Measurements from ENCODE around the gene MORN5. TPM values are rescaled to one million over a fixed set of nuclear protein-coding genes. Genes with fewer than 3 reads are reported as not detected.

MORN5 gene
- total RNA-seq, 1 donor: 0.36 TPM

DNA sequence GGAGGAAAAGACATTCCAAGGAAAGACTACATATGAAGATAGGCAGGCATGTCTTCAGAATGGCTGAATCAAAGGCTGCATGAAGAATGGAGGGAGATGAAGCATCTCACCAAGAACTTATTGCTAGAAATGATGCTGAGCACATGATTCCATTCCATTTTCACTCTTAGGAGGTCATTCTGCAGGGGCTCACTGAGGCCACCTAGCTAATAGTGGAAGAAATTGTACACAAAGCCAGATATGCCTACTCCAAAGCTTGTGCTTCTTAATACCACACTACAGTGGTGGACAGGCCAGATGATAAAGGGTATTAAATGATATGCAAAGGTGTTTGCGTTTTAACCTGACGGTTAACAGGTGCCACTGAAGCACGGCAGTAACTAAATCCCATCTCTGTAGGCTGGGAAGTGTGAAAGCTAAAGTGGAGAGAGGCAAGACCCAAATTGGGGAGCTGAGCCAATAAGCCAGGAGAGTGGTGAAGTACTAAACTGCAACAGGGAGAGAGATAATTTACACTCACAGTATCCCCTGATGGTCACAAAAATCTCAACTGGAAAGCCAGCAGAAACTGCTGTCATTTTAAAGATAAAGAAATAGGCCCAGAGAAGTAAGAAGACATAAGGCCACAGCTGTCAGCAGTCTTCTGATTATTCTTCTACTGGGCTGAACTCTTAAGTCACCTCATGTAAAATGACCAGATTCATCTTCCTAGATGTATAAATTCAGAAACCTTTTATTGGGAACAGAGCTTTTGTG, 14.7 kb upstream of the MORN5 start:
- Histone ChIP-seq H3K36me3 (ENCODE audit: insufficient read depth, low read length) (peaks cover 37% of the 10 kb centered on the region), H3K27me3 (ENCODE audit: insufficient read depth, low read length) (no peaks in the 10 kb centered on the region), H3K4me2 (ENCODE audit: insufficient read depth, low read length) (no peak overlapping the region), H3K79me2 (ENCODE audit: insufficient read depth, low read length) (peaks cover 6% of the 10 kb centered on the region), H3K9me3 (ENCODE audit: low read depth, low read length) (no peaks in the 10 kb centered on the region), H3K4me1 (ENCODE audit: insufficient read depth, low read length) (no peaks in the 10 kb centered on the region), H3K27ac (ENCODE audit: low read depth, low read length) (no peak overlapping the region), H2AFZ (ENCODE audit: low read length) (no peak overlapping the region), H4K20me1 (ENCODE audit: insufficient read depth, low read length) (peaks cover 10% of the 10 kb centered on the region), H3K4me3 (ENCODE audit: insufficient read depth, low read length) (no peak overlapping the region)
- TF ChIP-seq, protein P1, sequence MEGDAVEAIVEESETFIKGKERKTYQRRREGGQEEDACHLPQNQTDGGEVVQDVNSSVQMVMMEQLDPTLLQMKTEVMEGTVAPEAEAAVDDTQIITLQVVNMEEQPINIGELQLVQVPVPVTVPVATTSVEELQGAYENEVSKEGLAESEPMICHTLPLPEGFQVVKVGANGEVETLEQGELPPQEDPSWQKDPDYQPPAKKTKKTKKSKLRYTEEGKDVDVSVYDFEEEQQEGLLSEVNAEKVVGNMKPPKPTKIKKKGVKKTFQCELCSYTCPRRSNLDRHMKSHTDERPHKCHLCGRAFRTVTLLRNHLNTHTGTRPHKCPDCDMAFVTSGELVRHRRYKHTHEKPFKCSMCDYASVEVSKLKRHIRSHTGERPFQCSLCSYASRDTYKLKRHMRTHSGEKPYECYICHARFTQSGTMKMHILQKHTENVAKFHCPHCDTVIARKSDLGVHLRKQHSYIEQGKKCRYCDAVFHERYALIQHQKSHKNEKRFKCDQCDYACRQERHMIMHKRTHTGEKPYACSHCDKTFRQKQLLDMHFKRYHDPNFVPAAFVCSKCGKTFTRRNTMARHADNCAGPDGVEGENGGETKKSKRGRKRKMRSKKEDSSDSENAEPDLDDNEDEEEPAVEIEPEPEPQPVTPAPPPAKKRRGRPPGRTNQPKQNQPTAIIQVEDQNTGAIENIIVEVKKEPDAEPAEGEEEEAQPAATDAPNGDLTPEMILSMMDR (IDR thresholded peaks at IDR 0.05; ENCODE audit: extremely low read depth, low read depth, low read length): peak; percentile 43
- DNase-seq (ENCODE audit: insufficient read length, low spot score, missing footprints): no peak

DNA sequence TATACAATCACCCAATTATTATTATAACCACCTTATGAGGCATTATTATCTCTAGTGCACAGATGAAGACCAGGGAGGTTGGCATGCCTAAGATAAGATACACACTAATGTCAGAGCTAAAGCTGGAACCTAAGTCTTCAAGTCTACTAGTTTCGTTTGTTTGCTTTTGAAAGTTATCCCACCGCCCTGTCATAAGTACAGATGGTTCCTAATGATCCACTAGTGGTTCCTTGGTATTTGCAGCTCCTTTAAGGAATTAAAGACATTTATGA, 14.2 kb upstream of the MORN5 start:
- Histone ChIP-seq H3K4me3 (ENCODE audit: insufficient read depth, low read length) (no peak overlapping the region), H3K27me3 (ENCODE audit: insufficient read depth, low read length) (no peaks in the 10 kb centered on the region), H4K20me1 (ENCODE audit: insufficient read depth, low read length) (peaks cover 10% of the 10 kb centered on the region), H3K27ac (ENCODE audit: low read depth, low read length) (no peak overlapping the region), H3K36me3 (ENCODE audit: insufficient read depth, low read length) (peaks cover 37% of the 10 kb centered on the region), H3K4me2 (ENCODE audit: insufficient read depth, low read length) (no peak overlapping the region), H2AFZ (ENCODE audit: low read length) (no peak overlapping the region), H3K9me3 (ENCODE audit: low read depth, low read length) (no peaks in the 10 kb centered on the region), H3K4me1 (ENCODE audit: insufficient read depth, low read length) (no peaks in the 10 kb centered on the region), H3K79me2 (ENCODE audit: insufficient read depth, low read length) (peaks cover 6% of the 10 kb centered on the region)
- TF ChIP-seq, protein P1 (IDR thresholded peaks at IDR 0.05; ENCODE audit: extremely low read depth, low read depth, low read length): no peak
- no peak for DNase-seq (ENCODE audit: insufficient read length, low spot score, missing footprints)

DNA sequence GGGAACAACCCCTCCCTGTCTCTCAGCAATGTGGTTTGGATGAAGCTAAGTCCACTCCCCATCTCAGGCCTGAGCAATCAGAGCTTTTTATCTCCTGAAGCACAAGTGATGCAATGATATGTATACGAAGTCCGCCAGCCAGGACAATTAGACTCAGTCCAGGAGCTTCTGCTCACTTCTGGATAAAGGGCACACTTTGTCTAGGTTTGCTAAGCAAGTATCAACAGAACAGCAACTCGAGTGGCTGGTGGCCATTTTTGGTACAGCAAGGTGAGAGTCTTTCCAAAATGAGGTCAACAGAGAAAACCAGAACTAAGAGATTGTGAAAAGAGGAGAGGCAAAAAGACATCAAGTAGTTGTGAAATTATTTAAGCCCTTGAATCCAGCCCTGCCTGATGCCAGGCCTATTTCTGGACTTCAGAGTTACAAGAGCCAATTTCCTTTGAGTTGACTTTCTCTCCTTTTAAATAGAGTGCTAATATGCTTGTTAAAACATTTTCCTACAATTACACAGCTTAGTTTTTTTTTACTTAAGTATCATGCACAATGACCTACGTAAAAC, 8.4 kb upstream of the MORN5 start:
- H3K27ac ChIP-seq (ENCODE audit: low read depth, low read length): no peak overlapping the region
- TF ChIP-seq, protein P1 (IDR thresholded peaks at IDR 0.05; ENCODE audit: extremely low read depth, low read depth, low read length): no peak
- peaks cover 19% of the 10 kb centered on the region for H4K20me1 ChIP-seq (ENCODE audit: insufficient read depth, low read length)
- H3K9me3 ChIP-seq (ENCODE audit: low read depth, low read length): no peaks in the 10 kb centered on the region
- peaks cover 2% of the 10 kb centered on the region for H3K4me1 ChIP-seq (ENCODE audit: insufficient read depth, low read length)
- DNase-seq (ENCODE audit: insufficient read length, low spot score, missing footprints): no peak
- no peak overlapping the region for H3K4me3 ChIP-seq (ENCODE audit: insufficient read depth, low read length)
- H2AFZ ChIP-seq (ENCODE audit: low read length): no peak overlapping the region
- peaks cover 13% of the 10 kb centered on the region for H3K36me3 ChIP-seq (ENCODE audit: insufficient read depth, low read length)
- H3K27me3 ChIP-seq (ENCODE audit: insufficient read depth, low read length): no peaks in the 10 kb centered on the region
- no peak overlapping the region for H3K4me2 ChIP-seq (ENCODE audit: insufficient read depth, low read length)
- H3K79me2 ChIP-seq (ENCODE audit: insufficient read depth, low read length): peaks cover 48% of the 10 kb centered on the region

DNA sequence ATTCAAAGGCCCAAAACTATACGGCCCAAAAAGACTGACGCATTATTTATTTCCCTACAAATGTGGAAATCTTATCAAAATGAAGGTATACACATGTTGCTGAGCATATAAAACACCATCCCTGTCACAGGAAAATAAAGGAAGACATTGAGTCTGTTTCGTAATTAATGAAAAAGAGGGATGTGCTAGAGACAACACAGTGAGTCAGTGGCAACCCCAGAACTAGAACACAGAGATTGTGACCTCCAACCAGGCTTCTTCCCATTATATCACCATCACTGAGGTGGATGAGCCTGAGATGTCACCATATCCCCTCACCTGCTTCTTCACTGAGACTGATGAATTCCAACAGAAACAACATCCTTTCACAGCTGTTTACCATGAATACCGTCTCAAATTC, 3.9 kb upstream of the MORN5 start:
- peaks cover 72% of the 10 kb centered on the region for H3K79me2 ChIP-seq (ENCODE audit: insufficient read depth, low read length)
- no peaks in the 10 kb centered on the region for H3K9me3 ChIP-seq (ENCODE audit: low read depth, low read length)
- H3K4me3 ChIP-seq (ENCODE audit: insufficient read depth, low read length): no peak overlapping the region
- H3K36me3 ChIP-seq (ENCODE audit: insufficient read depth, low read length): peaks cover 3% of the 10 kb centered on the region
- H3K27me3 ChIP-seq (ENCODE audit: insufficient read depth, low read length): no peaks in the 10 kb centered on the region
- no peak overlapping the region for H3K27ac ChIP-seq (ENCODE audit: low read depth, low read length)
- peaks cover 10% of the 10 kb centered on the region for H3K4me1 ChIP-seq (ENCODE audit: insufficient read depth, low read length)
- H3K4me2 ChIP-seq (ENCODE audit: insufficient read depth, low read length): no peak overlapping the region
- no peak overlapping the region for H2AFZ ChIP-seq (ENCODE audit: low read length)
- peaks cover 31% of the 10 kb centered on the region for H4K20me1 ChIP-seq (ENCODE audit: insufficient read depth, low read length)
- DNase-seq (ENCODE audit: insufficient read length, low spot score, missing footprints): no peak
- TF ChIP-seq, protein P1 (IDR thresholded peaks at IDR 0.05; ENCODE audit: extremely low read depth, low read depth, low read length): no peak
